Left ventricle myocardium inferior (tissue), 1 donor: ENCODE data around the gene PLA2G2F. TPM values are rescaled to one million over a fixed set of nuclear protein-coding genes. Genes with fewer than 3 reads are reported as not detected.

Source experiments
- DNase-seq: peaks from one replicate; pipeline ENCODE4 v3.0.0-alpha.2; 2020
- H3K27ac ChIP-seq: fragments of 200-600 bp; replicated peaks from 2 replicates; pipeline ENCODE4 v1.8.0; 2021
- H3K27me3 ChIP-seq: fragments of 200-600 bp; 2 replicates; pipeline ENCODE4 v1.8.0; 2021; ENCODE audit warnings: low read depth
- H3K36me3 ChIP-seq: fragments of 200-600 bp; 2 replicates; pipeline ENCODE4 v1.8.0; 2021
- H3K4me1 ChIP-seq: fragments of 200-600 bp; 2 replicates; pipeline ENCODE4 v1.8.0; 2021
- H3K4me3 ChIP-seq: fragments of 200-600 bp; 2 replicates; pipeline ENCODE4 v1.8.0; 2021; ENCODE audit warnings: mild to moderate bottlenecking, moderate library complexity
- H3K9me3 ChIP-seq: fragments of 200-600 bp; replicated peaks from 2 replicates; pipeline ENCODE4 v1.8.0; 2021
- CTCF ChIP-seq: fragments of 200-600 bp; IDR thresholded peaks from 2 replicates; pipeline ENCODE4 v1.8.0; 2021; ENCODE audit warnings: antibody characterized with exemption, mild to moderate bottlenecking, borderline replicate concordance
- intact Hi-C: fragments of 100-400 bp; cut with micrococcal nuclease; formaldehyde crosslinking; loops from one replicate; pipeline ENCODE4 v1.11.0; 2022
- total RNA-seq: library from RNA; stranded (reverse); fragmentation: NEBNext Ultra II Directional; extraction: Animal tissue kit (Norgen Biotek cat#: 25700); gene quantifications from one replicate; pipeline ENCODE4 v1.2.1, GENCODE V29; 2021
- donor health status: DM: no; HTN: yes; CAD: no; lungs with severe emphysema.

The PLA2G2F gene
- total RNA-seq, 1 donor from 2014 or later = not detected

GRCh38 chr1:20199403-20199802 is 60.3 kb downstream of the PLA2G2F start:
- Histone ChIP-seq H3K4me3 (no peak overlapping the region), H3K27me3 (peaks cover 66% of the 10 kb centered on the region), H3K9me3 (no peaks in the 10 kb centered on the region), H3K36me3 (no peaks in the 10 kb centered on the region), H3K4me1 (peaks cover 5% of the 10 kb centered on the region), H3K27ac (no peak overlapping the region)
- intact Hi-C loops = no loop called here
- DNase-seq = no peak
- TF ChIP-seq CTCF = no peak

DNA sequence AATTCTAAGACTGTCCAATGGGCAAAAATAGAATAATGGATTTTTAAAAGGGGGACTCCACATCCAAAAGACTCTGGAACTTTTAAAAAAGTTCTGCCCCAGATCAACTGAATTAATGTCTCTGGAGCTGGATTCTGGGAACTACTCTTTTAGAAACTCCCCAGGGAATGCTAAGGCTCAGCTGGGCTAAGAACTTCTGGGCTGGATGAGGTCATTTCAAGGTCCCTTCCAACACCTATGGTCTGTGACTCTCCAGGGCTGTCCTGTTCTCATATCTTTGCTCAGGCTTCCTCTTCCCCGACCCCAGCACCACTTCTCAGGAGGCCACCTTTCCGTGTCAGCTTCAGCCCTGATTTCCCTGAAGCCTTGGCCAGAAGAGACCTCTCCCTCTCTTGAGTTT is 60.7 kb downstream of the PLA2G2F start:
- H3K4me3 ChIP-seq = no peak overlapping the region
- intact Hi-C loops = no loop called here

More for the DNA sequence above, 60.7 kb downstream of the PLA2G2F start:
- Histone ChIP-seq H3K36me3 (no peaks in the 10 kb centered on the region), H3K9me3 (no peaks in the 10 kb centered on the region), H3K27ac (no peak overlapping the region), H3K27me3 (peaks cover 66% of the 10 kb centered on the region), H3K4me1 (peaks cover 2% of the 10 kb centered on the region)
- TF ChIP-seq CTCF = no peak
- DNase-seq = no peak

Other genes with a start within 250 kb of the PLA2G2F start
- gene PLA2G2E, start 215.7 kb upstream of the PLA2G2F start, total RNA-seq = not detected
- 69.0 TPM for gene PLA2G2A, start 159.7 kb upstream of the PLA2G2F start, total RNA-seq
- gene PLA2G5, start 69.1 kb upstream of the PLA2G2F start, total RNA-seq = 51.4 TPM
- gene PLA2G2D, start 19.8 kb upstream of the PLA2G2F start, total RNA-seq = not detected
- gene UBXN10, start 46.8 kb downstream of the PLA2G2F start, total RNA-seq = 1.4 TPM
- not detected for gene PLA2G2C, start 47.2 kb downstream of the PLA2G2F start, total RNA-seq
- gene VWA5B1, start 151.6 kb downstream of the PLA2G2F start, total RNA-seq = 0.16 TPM